ENCODE data around the gene TNMD.

TNMD gene

DNA sequence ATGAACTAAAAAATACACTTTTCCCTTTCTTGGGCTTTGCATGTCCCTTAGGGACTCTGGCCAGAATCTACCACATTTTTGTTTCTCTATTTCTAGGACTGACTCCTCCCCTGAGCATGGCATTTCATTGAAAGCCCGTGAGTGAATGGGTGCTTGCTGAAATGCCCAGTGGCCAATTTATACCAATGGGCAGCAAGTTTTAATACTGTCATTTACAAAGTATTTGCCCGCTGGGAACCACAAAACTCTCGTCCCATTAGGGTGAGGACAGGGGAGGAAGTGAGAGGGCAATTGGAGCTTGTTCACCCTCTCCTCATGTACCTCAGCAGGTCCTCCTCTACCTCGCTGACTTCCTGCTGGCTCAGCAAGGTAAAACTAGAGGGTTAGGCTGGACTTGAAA is 60.4 kb downstream of the TNMD start:
- no peak for DNase-seq

DNA sequence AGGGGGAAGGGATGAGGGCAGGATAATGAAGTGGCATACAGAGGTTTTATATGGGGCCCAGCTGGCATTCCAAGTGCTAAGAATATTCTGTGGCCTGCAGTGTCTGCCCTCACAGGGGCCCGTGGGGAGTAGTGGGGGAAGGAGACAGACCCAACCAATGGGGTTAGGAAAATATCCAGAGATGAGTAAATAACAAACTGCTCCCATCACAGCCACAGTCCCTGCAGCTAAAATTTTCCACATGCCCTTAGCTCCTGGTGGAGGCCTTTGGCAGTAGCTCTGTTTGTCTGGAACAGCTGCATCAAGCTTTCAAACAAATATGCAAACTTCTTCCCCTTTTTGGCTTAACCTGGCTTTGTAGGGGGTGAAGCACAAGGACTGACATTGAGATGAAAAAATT is 62.4 kb downstream of the TNMD start:
- no peak for DNase-seq

DNA sequence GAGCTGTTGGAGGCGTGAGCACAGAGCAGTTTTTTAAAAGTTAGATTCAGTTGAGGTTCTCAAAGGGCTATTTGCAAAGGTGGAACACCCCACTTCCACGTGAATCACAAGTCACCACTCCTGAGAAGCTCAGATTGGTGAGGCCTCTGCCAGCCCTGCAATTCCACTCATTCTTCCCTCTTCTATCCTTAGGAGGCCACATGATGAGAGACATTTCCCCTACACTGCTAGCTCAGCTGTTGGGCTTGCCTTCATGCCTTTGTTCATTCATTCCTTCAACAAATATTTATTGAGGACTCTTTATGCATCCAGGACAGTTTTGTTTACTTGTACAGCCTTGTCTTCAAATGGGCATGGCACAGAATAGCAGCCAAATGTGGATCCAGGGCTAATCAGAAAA is 63.0 kb downstream of the TNMD start:
- no peak for DNase-seq

DNA sequence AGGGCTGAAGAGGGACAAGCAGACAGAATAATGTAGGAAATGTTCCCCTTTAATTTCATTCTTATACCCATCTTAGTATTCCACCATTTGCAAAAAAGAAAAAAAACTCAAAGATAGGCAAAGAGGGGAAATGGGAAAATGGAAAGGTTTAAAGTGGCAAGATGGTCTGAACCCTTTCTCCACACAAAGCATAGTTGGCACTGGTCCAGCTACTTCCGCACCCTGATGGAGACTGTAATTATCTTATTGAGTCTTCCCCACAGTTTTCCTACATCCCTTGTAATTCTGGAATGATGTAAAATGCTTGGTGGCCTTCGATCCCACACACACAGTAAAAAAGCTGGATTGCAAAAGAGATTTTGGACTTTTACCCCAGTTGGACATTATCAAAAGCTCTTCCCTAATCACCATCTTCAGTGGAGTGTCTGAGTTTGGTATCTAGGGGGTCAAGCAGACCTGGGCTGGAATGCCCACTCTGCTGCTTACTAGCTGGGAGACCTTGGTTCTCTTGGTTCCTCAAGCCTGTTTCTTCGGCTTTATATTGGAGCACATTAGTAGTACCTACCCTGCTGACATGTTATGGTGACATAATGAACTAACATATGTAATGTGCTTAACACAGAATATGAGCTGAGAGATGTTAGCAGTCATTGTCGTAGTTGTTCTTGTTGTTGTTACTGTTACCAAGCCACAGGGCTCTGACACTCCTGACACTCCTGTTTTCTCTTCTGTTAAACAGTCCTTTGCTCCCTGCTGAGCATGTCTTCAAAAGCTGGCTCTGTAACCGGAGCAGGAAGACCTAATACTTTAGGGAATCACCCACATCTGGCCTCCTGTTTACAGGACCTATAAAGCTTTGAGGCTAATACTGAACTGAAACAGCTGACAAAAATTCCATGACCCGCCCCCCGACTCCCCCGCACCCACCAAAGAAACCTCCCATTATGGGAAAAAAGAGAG is 64.0 kb downstream of the TNMD start:
- no peak for DNase-seq

All from NCI-H187 (cell line).